Left ventricle myocardium inferior (tissue), 1 donor: ENCODE measurements around the gene PMEL. TPM values are rescaled to one million over a fixed set of nuclear protein-coding genes. Genes with fewer than 3 reads are reported as not detected.

ENCODE experiments used
- DNase-seq: peaks from one replicate; pipeline ENCODE4 v3.0.0-alpha.2; 2020
- H3K27ac ChIP-seq: fragments of 200-600 bp; replicated peaks from 2 replicates; pipeline ENCODE4 v1.8.0; 2021
- H3K27me3 ChIP-seq: fragments of 200-600 bp; 2 replicates; pipeline ENCODE4 v1.8.0; 2021; ENCODE audit warnings: low read depth
- H3K36me3 ChIP-seq: fragments of 200-600 bp; 2 replicates; pipeline ENCODE4 v1.8.0; 2021
- H3K4me1 ChIP-seq: fragments of 200-600 bp; 2 replicates; pipeline ENCODE4 v1.8.0; 2021
- H3K4me3 ChIP-seq: fragments of 200-600 bp; 2 replicates; pipeline ENCODE4 v1.8.0; 2021; ENCODE audit warnings: mild to moderate bottlenecking, moderate library complexity
- H3K9me3 ChIP-seq: fragments of 200-600 bp; replicated peaks from 2 replicates; pipeline ENCODE4 v1.8.0; 2021
- intact Hi-C: fragments of 100-400 bp; cut with micrococcal nuclease; formaldehyde crosslinking; loops from one replicate; pipeline ENCODE4 v1.11.0; 2022
- total RNA-seq: library from RNA; stranded (reverse); fragmentation: NEBNext Ultra II Directional; extraction: Animal tissue kit (Norgen Biotek cat#: 25700); gene quantifications from one replicate; pipeline ENCODE4 v1.2.1, GENCODE V29; 2021
- TF ChIP-seq, protein P1 (sequence below): fragments of 200-600 bp; IDR thresholded peaks from 2 replicates; pipeline ENCODE4 v1.8.0; 2021; ENCODE audit warnings: antibody characterized with exemption, mild to moderate bottlenecking, borderline replicate concordance
- donor health status: DM: no; HTN: yes; CAD: no; lungs with severe emphysema.

Gene PMEL
- total RNA-seq, 1 donor from 2014 or later: 0.16 TPM

DNA sequence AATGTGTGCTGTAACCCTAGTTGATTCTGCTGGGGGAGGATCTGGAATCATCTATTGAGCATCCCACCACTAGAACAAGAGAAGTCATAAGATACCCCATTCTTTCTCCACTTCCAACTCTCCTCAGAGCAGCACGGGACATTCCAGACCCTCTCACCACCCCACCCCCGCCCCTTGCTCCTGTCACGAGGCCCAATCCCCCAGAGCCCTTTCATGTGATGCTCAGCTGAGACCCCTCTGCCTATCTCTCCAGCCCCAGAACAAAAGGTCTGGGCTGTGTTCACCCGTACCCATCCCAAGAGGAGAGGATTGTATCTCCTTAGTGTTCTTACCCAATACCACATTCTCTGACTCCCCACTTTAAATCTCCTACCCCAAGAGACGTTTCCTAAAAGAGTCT, 602 bp downstream of the PMEL start:
- Histone ChIP-seq H3K9me3 (no peaks in the 10 kb centered on the region), H3K27me3 (no peaks in the 10 kb centered on the region), H3K36me3 (no peaks in the 10 kb centered on the region), H3K27ac (no peak overlapping the region), H3K4me3 (no peak overlapping the region), H3K4me1 (peaks cover 21% of the 10 kb centered on the region)
- TF ChIP-seq, protein P1, sequence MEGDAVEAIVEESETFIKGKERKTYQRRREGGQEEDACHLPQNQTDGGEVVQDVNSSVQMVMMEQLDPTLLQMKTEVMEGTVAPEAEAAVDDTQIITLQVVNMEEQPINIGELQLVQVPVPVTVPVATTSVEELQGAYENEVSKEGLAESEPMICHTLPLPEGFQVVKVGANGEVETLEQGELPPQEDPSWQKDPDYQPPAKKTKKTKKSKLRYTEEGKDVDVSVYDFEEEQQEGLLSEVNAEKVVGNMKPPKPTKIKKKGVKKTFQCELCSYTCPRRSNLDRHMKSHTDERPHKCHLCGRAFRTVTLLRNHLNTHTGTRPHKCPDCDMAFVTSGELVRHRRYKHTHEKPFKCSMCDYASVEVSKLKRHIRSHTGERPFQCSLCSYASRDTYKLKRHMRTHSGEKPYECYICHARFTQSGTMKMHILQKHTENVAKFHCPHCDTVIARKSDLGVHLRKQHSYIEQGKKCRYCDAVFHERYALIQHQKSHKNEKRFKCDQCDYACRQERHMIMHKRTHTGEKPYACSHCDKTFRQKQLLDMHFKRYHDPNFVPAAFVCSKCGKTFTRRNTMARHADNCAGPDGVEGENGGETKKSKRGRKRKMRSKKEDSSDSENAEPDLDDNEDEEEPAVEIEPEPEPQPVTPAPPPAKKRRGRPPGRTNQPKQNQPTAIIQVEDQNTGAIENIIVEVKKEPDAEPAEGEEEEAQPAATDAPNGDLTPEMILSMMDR: no peak
- intact Hi-C loops: no loop called here
- no peak for DNase-seq

DNA sequence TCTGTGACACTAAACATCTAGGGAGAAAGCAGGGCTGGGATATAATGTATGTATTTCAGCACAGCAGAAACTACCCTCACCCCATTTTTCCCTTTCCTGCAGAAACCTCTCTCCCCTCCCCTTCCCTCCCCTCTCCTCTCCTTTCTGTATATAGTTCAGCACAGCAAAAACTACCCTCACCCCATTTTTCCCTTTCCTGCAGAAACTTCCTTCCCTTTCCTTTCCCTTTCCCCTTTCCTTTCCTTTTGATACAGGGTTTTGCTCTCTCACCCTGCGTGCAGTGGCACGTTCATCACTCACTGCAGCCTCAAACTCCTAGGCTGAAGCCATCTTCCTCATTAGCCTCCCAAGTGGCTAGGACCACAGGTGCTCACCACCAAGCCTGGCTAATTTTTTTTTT, 2.1 kb downstream of the PMEL start:
- Histone ChIP-seq H3K27me3 (no peaks in the 10 kb centered on the region), H3K27ac (no peak overlapping the region), H3K4me3 (no peak overlapping the region), H3K4me1 (peaks cover 21% of the 10 kb centered on the region), H3K9me3 (no peaks in the 10 kb centered on the region), H3K36me3 (no peaks in the 10 kb centered on the region)
- DNase-seq: no peak
- intact Hi-C loops: no loop called here
- TF ChIP-seq, protein P1: no peak

DNA sequence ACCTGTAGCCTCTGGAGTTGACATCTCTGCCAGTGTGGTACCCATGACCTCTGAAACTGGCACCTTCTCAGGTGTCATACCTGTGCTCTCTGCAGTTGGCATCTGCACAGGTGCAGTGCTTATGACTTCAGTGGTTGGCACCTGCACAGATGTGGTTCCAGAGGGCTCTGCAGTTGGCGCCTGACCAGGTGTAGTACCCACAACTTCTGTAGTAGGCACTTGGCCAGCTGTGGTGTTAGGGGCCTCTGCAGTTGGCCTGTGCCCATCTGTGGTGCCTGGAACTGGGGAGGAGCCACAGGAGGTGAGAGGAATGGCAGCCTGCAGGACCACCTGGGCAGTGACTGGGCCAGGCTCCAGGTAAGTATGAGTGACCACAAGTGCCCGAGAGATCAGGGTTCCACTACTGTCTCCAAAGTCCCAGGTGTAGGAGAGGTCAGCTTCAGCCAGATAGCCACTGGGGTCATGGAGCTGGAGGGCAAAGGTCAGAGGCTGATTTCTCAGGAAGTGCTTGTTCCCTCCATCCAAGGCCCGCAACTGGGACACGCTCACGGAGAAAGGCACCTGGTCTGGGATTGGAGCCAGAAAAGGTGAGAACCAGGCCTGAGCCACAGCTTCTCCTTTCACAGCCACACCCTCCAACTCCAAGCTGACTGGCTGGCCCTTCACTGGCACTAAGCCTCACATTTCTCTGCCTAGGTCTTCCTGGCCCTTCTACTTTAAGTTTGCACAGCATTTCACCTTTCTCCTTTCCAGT, 8.6 kb downstream of the PMEL start:
- intact Hi-C loops: no loop called here

DNA sequence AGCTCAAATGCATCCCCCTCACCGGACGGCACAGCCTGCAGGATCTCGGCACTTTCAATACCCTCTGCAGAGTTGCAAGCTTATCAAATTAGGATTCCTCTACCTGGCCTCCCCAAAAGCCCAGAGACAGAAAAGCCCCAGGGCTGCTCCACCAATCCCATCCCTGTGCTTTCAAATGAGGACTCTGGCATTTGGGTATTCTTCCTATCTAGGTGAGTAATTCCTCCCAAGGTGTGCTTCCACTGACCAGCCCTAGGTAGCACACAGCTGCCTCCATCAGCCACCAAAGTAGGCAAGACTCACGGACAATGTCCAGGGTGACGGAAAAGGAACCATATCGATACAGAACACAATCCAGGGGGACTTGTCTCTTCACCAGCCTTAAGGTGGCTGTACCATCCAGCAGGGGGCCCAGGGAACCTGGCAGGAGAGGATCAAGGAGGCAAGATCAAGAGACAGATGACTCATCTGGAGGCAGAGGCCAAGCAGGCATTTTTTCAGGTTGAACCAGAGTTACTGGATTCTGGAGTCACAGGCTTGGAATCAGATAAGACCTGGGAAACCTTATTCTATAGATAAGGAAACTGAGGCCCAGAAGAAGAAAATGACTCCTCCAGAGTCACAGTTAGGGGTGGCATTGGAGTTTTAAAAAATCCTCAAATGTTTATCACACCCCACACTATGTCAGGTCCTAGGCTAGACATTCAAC, 9.9 kb downstream of the PMEL start:
- Histone ChIP-seq H3K4me3 (no peak overlapping the region), H3K27me3 (no peaks in the 10 kb centered on the region), H3K27ac (no peak overlapping the region), H3K9me3 (no peaks in the 10 kb centered on the region), H3K4me1 (no peaks in the 10 kb centered on the region), H3K36me3 (peaks cover 18% of the 10 kb centered on the region)
- no peak for DNase-seq
- TF ChIP-seq, protein P1: no peak
- intact Hi-C loops: no loop called here

More for the DNA sequence above, 8.6 kb downstream of the PMEL start:
- TF ChIP-seq, protein P1: no peak
- DNase-seq: no peak
- Histone ChIP-seq H3K27me3 (no peaks in the 10 kb centered on the region), H3K36me3 (peaks cover 10% of the 10 kb centered on the region), H3K27ac (no peak overlapping the region), H3K4me3 (no peak overlapping the region), H3K9me3 (no peaks in the 10 kb centered on the region), H3K4me1 (no peaks in the 10 kb centered on the region)

DNA sequence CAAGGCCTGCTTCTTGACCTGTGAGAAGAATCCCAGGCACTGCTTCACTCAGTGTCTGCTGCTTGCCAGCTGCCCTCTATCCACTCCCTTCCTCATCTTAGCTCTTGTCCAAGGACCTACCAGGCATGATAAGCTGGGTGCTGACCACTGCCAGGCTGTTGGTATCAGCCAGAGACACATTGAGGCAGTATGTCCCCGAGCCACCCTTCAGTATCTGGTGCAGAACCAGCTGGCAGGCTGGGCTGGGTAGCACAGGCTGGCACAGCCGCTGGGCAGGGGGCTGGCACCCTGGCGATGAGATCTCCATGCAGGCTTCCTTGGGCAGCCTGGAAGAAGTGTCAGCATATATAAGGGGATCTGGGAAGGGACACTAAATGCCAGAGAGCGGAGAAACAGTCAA, 10.5 kb downstream of the PMEL start:
- Histone ChIP-seq H3K27ac (no peak overlapping the region), H3K36me3 (peaks cover 18% of the 10 kb centered on the region), H3K27me3 (no peaks in the 10 kb centered on the region), H3K4me1 (no peaks in the 10 kb centered on the region), H3K4me3 (no peak overlapping the region), H3K9me3 (no peaks in the 10 kb centered on the region)
- no peak for DNase-seq
- TF ChIP-seq, protein P1: no peak
- intact Hi-C loops: no loop called here
